ENCODE results near the gene AGPAT3. TPM values are rescaled to one million over a fixed set of nuclear protein-coding genes. Genes with fewer than 3 reads are reported as not detected.

The AGPAT3 gene
- total RNA-seq, 1 donor from 2014 or later, result 34.9 TPM

DNA sequence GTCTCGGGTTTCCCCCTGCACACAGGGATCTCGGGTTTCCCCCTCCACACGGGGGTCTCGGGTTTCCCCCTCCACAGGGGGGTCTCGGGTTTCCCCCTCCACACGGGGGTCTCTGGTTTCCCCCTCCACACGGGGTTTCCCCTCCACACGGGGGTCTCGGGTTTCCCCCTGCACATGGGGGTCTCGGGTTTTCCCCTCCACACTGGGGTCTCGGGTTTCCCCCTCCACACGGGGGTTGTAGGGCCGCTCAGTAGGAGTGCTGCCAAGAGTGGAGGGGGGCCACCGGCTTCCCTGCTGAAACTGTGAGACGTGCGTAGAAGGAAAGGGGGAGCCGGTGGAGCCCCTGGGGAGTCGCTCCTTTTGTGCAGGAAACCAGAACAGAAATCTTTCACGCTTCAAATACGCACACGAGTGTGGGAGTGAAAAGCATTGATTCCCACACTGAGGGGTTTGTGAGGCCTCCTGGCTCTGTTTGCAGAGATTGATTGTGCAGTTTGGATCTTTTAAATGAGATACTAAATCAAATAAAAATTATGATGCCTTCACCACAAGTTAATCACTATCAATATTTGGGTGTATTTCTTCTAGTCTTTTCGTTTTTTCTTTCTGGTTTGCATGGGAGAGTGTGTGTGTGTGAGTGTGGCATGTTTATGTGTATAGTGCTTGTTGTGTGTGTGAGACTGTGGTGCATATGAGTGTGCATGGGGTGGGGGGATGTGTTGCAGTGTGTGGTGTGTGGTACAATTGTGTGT, 92.8 kb downstream of the AGPAT3 start:
- DNase-seq, result no peak

DNA sequence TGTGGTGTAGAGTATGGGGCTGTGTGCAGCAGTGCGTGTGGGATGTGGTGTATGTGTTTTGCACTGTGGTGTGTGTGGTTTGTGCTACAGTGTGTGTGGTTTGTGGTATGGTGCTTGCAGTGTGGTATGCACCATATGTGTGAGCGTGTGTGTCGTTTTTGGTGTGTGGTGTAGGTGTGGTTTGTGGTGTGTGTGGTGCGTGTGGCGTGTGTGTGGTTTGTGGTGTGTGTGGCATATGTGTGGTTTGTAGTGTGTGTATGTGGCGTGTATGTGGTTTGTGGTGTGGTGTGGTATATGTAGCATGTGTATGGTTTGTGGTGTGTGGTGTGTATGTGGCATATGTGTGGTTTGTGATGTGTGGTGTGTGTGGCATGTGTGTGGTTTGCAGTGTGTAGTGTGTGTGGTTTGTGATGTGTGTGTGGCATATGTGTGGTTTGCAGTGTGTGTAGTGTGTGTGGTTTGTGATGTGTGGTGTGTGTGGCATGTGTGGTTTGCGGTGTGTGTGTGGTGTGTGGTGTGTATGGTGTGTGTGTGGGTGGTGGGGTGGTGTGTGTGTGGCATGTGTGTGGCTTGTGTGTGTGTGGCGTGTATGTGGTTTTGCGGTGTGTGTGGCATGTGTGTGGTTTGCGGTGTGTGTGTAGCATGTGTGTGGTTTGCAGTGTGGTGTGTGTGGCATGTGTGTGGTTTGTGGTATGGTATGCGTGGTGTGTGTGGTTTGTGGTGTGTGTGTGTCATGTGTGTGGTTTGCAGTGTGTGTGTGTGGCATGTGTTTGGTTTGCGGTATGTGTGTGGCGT, 93.5 kb downstream of the AGPAT3 start:
- no peak for DNase-seq

DNA sequence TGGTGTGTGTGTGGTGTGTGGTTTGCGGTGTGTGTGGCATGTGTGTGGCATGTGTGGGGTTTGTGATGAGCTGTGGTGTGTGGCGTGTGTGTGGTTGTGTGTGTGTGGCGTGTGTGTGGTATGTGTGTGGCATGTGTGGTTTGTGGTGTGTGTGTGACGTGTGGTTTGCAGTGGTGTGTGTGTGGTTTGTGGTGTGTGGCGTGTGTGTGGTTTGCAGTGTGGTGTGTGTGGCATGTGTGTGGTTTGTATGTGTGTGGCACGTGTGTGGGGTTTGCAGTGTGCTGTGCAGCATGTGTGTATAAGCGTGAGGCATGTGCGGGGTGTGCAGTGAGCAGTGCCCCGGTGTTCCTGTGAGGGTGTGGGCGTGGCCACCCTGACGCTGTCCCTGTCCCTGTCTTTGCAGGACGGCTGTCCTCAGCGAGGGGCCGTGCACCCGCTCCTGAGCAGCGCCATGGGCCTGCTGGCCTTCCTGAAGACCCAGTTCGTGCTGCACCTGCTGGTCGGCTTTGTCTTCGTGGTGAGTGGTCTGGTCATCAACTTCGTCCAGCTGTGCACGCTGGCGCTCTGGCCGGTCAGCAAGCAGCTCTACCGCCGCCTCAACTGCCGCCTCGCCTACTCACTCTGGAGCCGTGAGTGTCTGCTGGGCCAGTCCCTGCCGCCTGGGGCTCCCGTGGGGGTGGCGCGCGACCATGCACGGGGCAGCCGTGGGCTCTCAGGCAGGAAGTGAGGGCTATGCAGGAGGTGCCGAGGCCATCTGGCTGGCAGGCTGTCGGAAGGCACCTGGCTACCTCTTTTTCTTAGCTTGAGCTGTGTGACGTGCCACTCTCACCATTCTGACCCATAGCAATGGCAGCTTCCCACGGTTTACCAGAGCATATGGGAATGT, 94.5 kb downstream of the AGPAT3 start:
- no peak for DNase-seq

DNA sequence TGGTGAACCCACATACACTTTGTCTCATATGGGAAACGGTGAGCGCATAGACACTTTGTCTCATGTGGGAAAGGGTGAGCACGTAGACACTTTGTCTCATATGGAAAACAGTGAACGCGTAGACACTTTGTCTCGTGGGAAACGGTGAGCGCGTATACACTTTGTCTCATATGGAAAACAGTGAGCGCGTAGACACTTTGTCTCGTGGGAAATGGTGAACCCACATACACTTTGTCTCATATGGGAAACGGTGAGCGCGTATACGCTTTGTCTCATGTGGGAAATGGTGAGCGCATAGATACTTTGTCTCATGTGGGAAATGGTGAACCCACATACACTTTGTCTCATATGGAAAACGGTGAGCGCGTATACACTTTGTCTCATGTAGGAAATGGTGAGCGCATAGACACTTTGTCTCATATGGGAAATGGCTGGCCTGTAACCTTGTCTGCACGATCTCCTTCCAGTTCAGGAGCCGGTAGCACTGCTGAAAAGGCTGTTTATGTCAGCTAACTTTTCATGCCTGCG, 96.4 kb downstream of the AGPAT3 start:
- DNase-seq, result no peak

DNA sequence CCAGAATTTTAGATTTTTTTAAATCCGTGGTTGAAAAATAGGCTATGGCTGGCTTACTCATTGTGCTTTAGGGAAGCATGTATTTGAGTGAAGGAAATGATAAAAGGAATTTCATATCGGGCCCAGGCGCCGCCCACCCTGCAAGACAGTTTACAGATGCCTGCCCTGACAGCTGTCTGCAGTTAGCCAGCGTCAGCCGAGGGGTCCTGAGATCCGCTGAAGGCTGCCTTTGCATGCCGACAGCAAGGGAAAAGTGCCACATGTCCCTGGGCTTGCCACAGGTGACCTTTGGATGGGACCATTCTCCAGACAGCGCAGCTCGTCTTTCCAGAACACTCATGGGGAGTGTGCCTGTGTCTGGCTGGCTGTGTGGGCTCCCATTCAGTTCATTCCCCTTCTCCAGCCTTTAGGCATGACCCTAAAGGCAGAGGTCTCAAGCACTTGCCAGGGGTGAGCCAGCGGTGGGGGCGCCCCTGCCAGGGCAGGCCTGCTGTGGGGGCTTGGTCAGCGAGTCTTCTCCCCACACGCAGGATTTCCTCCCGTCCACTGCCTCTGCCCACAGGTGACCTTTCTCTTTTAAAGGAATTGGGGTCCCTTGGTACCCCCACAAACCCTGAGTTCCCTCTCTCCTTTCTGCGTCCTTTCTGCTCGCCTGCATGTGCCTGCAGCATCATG, 101.0 kb downstream of the AGPAT3 start:
- DNase-seq, result no peak

DNA sequence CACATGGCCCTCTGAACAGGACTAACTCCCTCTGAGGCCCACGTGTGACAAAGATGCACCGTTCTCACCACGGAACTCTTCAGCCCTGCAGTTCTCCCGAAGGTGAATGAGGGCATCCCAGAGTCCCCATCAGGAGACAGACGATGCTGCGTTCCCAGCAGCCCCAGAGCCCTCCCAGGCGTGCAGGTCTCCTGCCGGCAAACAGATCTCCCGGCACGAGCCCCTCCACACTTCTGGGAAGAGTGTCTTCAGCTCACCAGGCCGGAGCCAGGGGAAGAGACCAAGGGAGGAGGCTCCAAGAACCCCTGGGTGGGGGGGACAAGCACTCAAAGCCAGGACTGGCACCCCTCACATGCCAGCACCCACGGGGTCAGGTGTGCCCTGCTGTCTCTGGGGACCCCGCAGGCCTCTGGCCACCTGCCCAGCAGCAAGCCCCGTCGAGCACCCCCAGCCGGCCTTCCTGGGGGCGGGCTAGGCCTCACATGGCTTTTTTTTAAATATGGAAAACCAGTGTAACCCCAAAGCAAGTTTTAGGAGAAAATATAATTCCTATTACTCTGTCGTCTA, 102.0 kb downstream of the AGPAT3 start:
- no peak for DNase-seq

DNA sequence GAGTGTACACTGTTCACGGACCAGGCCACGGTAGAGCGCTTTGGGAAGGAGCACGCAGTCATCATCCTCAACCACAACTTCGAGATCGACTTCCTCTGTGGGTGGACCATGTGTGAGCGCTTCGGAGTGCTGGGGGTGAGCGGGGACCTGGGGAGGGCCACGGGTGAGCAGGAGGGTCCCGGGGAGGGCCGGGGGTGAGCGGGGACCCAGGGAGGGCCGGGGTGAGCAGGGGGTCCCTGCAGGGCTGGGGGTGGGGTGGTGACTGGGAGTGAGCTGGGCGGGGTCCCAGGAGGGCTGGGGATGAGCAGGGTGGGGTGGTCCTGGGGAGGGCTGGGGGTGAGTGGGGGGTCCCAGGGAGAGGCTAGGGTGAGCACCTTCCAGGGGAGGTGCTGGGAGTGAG, 103.0 kb downstream of the AGPAT3 start:
- no peak for DNase-seq

DNA sequence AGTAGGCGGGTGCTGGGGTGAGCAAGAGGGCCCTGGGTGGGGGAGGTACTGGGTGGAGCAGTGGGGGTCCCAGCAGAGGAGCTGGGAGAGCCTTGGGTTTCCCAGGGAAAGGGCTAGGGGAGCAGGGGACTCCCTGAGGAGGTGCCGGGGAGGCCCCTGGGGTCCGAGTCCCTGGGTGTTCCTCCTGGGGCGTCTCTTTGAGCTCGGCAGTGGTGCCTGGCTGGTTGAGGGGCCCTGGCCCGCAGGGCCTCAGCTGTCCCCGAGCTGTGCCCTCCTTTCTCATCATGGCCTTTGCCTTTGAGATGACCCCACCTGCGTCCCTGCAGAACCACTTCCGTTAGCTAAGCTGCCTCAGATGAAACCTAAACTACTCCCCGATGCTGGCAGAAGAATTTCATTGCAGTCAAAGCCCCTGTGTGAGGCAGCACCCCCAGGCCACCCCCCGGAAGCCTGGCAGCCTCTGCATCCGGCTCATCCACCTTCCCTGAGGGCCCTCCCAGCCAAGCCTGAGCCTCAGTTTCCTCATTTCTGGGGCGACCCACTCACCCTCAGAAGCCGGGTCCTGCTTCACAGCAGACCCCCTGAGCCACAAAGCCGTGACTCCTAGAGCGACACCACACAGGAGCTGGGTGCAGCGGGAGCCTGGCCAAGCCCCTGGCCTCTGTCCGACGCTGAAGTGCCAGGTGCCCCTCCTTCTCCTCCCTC, 103.5 kb downstream of the AGPAT3 start:
- no peak for DNase-seq

DNA sequence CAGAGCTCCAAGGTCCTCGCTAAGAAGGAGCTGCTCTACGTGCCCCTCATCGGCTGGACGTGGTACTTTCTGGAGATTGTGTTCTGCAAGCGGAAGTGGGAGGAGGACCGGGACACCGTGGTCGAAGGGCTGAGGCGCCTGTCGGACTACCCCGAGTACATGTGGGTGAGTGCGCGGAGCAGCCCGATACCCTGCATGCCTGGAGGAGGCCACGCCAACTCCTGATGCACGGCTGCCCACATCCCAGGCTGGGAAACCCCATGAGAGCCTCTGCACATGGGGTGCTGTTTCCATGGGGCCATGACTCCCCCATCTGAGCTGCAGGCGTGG, 104.1 kb downstream of the AGPAT3 start:
- DNase-seq, result no peak

DNA sequence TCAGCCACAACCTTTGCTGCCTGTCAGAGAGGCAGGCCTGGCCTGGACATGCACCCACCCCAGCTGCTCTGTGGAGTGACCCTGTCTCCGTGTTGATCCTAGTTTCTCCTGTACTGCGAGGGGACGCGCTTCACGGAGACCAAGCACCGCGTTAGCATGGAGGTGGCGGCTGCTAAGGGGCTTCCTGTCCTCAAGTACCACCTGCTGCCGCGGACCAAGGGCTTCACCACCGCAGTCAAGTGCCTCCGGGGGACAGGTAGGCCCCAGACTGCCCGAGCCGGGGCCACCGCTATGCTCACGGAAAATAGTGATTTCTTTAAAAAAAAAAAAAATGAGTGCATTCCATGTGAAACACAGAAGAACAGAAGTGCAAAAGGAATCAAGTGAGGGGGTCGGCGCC, 105.5 kb downstream of the AGPAT3 start:
- no peak for DNase-seq

DNA sequence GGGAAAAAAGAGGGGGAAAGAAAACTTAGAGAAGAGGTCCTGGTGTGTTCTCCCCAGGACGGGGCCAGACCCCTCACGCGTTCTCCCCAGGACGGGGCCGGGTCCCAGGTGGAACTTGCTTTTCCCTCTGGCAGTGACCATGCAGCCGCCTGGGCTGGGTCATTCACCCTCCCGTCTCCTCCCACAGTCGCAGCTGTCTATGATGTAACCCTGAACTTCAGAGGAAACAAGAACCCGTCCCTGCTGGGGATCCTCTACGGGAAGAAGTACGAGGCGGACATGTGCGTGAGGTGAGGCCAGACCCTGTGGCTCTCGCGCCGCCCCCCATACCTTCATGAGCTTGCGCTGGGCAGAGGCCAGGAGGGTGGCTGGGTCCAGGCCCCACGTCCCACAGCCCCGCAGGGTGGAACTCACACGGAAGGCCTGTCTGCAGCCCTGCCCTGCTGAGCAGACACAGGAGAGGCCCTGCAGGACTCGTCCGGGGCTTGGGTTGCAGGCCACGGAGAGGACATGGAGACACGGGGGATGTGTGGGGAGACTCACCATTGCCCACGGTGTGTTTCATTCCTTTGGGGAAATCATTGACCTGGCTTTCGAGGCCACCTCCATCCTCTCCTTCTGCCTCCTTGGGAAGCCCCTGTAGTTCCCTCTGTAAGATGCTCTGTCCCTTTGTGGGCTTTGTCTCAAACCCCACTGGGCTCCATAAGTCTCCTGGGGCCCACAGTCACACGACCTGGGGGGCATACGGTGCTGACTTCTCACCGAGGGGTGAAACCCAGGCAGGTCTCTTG, 106.4 kb downstream of the AGPAT3 start:
- DNase-seq, result no peak

DNA sequence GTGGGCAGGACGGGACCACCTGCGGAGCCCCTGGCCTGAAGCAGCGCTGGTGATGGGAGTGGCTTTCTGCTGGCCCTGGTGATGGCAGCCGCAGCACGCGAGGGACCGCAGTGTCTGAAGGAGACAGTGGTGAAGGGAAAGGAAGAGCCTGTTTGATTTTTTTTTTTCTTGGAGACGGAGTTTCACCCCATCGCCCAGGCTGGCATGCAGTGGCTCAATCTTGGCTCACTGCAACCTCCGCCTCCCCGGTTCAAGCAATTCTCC, 106.9 kb downstream of the AGPAT3 start:
- DNase-seq, result no peak

DNA sequence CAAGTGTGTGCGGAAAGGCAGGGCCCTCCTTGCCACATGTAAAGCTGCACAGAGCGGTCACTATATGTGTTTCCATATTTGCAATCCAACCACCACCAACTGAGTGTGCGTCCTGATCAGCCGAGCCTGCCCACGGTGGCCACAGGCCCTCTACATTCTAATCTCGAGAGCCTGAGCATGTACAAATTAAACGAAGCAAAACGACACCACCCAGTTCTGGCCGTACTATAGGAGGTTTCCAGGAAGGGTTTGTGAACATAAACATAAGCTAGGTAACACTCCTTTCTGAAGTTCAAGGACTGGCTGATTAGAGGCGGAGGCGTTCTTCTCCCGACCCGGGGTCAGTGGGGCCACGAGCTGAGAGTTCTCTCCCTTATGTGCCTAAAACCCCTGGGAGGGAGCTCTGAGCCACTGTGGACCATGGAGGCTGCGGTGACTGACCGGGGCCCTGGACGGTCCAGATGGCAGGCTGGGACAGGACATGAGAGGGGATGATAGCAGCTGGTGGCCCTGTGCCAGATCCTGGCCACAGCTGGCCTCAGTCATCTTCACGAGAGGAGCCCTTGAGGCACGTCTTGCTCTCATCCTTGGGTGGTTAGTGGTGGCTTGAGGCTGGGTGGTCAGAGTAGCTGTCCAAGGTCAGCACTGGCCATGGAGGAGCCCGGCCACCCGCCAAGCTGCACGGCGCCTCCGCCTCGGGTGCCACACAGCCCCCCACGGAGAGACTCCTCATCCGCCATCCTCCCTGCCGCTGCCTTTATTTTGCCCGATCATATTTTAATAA, 108.0 kb downstream of the AGPAT3 start:
- DNase-seq, result no peak

DNA sequence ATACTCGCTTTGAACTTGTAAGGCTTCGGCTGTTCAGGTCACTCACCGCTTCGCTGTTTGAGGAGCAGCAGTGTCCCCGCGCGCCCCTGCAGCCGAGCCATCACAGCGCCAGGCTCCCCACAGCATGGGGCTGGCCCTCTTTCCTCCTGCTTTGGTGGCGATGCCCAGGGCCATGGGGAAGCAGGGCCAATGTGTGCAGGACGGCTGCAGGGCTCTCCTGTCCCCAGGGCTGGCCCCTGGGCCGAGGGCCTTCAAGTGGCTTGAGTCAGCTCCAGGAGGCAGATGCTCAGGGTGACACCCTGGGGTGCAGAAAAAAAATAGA, 108.6 kb downstream of the AGPAT3 start:
- DNase-seq, result no peak

DNA sequence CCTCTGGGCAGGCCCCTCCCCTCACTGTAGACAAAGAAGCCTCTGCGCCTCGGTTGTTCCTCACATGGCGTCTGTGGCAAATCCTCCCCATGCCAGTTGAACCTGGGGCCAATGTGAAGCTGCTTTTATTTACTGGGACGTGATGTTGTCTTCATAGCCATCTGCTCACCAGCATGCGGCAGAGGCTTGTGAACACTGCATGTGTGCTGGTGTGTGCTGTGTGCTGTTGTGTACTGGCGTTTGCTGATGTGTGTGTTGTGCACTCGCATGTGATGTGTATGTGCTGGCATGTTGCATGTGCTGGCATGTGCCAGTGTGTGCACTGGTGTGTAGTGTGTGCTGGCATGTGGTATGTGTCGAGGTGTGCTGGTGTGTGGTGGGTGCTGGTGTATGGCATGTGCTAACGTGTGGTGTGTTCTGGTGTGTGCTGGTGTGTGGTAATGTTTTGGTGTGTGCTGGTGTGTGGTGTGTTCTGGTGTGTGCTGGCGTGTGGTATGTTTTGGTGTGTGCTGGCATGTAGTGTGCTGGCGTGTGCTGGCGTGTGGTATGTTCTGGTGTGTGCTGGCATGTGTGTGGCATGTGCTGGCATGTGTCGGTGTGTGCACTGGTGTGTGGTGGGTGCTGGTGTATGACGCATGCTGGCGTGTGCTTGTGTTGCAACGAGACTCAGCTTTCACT, 109.9 kb downstream of the AGPAT3 start:
- DNase-seq, result no peak

DNA sequence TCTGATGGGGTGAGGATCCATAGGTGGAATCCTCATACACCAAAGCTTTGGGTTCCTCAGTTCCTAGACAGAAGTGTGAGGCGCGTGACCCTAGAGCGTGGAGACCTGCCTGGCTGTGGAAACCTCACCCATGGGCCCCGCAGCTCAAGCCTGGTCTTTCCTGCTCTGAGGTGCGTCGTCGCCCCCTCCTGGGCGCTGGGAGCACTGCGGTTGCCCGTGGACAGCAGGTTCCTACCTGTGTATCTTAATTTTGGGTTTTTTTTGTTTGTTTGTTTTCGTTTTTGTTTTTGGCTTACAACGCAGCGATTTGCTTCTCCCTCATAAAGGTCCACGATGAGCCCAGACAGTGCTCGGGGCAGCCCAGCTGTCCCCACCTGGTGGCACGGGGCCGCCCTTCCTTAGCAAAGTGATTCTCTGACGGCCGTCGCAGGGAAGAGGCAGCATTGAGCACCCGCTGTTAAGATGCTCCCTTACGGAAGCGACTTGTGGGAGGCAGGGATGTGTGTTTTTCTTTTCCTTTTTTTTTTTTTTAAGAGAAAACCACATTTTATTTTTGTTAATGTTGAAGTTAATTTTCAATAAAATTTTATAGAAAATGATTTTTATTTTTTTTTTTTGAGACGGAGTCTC, 110.6 kb downstream of the AGPAT3 start:
- peak; percentile 54 for DNase-seq

DNA sequence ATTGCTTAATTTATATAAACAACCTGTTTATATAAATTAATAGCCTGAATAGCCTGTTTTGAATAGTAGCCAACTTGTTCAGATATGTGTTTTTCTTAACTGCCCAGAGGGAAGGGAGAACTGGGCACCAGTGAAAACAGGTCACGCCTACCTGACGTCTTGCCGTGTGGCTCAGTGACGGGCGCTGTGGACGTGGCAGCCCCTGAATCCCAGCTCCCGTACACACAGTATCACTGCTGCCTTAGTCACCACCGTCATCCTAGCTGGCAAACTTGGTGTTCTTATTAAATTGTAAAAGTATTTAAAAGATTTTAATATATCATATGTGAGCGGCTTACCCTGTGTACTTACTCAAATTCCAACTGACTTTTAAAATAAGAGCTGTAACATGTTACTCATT, 111.6 kb downstream of the AGPAT3 start:
- no peak for DNase-seq

DNA sequence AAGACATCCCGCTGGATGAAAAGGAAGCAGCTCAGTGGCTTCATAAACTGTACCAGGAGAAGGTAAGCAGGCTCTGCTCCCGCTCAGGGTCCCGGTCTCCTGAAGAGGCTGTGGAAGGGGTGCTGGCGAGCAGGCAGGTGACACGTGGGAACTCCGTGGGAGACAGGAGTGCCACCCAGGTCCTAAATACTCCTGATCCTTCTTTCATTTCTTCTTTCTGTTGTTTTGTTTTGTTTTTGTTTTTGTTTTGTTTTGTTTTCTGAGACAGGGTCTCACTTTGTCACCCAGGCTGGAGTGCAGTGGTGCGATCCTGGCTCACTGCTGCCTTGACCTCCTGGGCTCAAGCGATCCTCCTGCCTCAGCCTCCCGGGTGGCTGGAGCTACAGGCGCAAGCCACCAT, 113.0 kb downstream of the AGPAT3 start:
- DNase-seq, result no peak

DNA sequence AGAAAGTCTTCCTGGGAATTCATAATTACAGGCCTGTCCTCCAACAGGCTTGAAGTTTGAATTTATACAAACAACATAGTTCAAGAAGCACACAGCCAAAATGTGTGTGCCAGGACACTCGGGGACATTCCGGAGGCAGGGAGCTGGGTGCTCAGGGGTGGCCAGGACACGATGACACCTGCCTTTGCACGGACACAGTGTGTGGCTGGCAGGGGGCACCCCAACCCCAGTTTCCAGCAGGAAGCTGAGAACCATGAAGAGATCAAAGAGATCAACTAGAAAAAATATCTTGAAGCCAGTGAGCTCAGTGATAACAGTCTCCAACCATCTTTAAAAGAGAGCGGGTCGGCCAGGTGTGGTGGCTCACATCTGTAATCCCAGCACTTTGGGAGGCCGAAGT, 114.6 kb downstream of the AGPAT3 start:
- DNase-seq, result no peak

All from occipital lobe (tissue), 2 donors.